Lower leg skin (tissue), 4 donors: ENCODE measurements around the gene KDSR. TPM values are rescaled to one million over a fixed set of nuclear protein-coding genes. Genes with fewer than 3 reads are reported as not detected.

Experiments
- DNase-seq, 2 donors: peaks; one replicate each; pipeline ENCODE4 v3.0.0-alpha.2; 2019; ENCODE audit warnings: low spot score in 2 of 2
- H3K4me3 ChIP-seq: fragments of 200-600 bp; sonication (generic); 2 replicates; pipeline ENCODE4 v1.5.1; 2017; ENCODE audit warnings: mild to moderate bottlenecking, low read depth; ENCODE audit not compliant: poor library complexity, severe bottlenecking
- POLR2A ChIP-seq, 2 donors: fragments of 450-650 bp; IDR thresholded peaks; one replicate each; pipeline ENCODE4 v1.6.1; 2016 to 2017; ENCODE audit warnings: antibody characterized with exemption in 2 of 2, mild to moderate bottlenecking in 1 of 2, moderate library complexity in 1 of 2
- WGBS, 2 donors: methylation state at CpG; one replicate each; pipeline ENCODE4 v1.1.5; 2018; 5-methylcytosine and 5-hydroxymethylcytosine counted together
- intact Hi-C: fragments of 100-400 bp; cut with DNase I; formaldehyde crosslinking; loops from one replicate; pipeline ENCODE4 v1.15.0; 2023; ENCODE audit warnings: low total_unique reads
- total RNA-seq, 4 donors: library from RNA; depleted of rRNA; stranded (reverse); fragments of >200 nt; gene quantifications; one replicate each; pipeline ENCODE4 v1.1.0, GENCODE V29; 2016
- TF ChIP-seq, protein P1 (sequence below), 3 donors: fragments of 450-650 bp; IDR thresholded peaks; one replicate each; pipeline ENCODE4 v1.5.1; 2016; ENCODE audit warnings: antibody characterized with exemption in 3 of 3, mild to moderate bottlenecking in 3 of 3, moderate library complexity in 2 of 3

Gene KDSR
- total RNA-seq, 4 donors from 2014 or later = 91.7 to 121 (median 99.3) TPM

DNA sequence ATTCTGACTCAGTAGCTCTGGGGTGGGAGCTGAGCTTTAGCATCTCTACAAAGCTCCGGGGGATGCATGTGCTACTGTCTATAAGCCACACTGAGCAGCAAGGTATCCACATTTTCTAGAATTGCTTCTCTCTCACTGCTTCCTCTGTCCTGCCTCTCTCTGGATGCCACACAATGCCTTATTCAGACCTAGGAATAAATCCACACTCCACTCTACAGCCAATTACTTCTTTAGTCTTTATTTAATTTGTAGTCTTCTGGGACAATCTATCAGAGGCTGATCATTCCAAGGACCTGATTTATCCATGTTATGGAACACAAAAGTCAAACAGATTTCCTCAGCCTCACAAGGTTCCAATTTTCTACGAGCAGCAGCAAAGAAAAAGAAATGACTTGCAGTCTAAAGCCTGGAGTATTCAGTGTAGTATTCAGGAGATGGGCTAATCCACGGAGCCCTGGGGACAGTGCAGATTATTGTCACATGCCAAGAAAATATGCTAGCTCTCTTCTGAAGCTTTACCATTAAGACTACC, 51.8 kb downstream of the KDSR start:
- 40 to 41% methylated on average over 3 of the region's 3 CpGs for WGBS, 2 donors
- no peak overlapping the region for H3K4me3 ChIP-seq
- no peak for TF ChIP-seq POLR2A (IDR thresholded peaks at IDR 0.05)
- TF ChIP-seq, protein P1, sequence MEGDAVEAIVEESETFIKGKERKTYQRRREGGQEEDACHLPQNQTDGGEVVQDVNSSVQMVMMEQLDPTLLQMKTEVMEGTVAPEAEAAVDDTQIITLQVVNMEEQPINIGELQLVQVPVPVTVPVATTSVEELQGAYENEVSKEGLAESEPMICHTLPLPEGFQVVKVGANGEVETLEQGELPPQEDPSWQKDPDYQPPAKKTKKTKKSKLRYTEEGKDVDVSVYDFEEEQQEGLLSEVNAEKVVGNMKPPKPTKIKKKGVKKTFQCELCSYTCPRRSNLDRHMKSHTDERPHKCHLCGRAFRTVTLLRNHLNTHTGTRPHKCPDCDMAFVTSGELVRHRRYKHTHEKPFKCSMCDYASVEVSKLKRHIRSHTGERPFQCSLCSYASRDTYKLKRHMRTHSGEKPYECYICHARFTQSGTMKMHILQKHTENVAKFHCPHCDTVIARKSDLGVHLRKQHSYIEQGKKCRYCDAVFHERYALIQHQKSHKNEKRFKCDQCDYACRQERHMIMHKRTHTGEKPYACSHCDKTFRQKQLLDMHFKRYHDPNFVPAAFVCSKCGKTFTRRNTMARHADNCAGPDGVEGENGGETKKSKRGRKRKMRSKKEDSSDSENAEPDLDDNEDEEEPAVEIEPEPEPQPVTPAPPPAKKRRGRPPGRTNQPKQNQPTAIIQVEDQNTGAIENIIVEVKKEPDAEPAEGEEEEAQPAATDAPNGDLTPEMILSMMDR (IDR thresholded peaks at IDR 0.05) = no peak
- intact Hi-C loops = no loop called here
- DNase-seq = no peak

DNA sequence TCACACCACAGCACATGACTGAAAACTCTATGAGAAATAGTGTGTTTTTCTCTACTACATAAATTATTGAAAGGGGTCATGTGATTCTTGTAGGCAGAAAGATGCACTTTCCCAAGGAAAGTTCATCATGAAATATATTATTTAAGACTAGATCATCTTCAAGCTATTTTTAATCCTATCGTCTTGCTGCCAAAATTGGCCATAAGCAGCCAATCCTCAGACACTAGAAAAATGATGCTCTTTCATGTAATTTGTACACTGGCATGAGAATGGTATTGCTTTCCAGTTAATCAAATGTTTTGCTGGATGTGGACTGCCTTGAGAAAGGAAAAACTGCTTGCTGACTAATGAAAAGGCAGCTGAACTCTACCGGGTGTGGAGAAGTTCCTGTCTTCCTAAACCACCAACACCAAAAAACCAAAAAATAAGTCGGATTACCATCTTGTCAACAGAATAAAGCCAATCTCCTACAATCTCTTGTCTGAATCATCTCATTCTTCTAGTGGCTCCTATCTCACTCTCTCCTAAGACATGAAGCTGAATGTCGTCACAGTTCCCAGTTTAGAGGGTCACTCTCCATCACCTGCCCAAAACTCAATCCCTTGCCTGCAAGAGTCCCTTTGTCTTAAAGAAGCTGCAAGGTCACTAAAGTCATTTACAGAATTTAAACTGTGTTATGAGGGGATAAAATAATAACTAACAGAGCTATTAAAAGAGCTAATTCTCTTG, 52.8 kb downstream of the KDSR start:
- H3K4me3 ChIP-seq = no peak overlapping the region
- intact Hi-C loops = no loop called here
- no peak for DNase-seq
- no peak for TF ChIP-seq POLR2A (IDR thresholded peaks at IDR 0.05)
- TF ChIP-seq, protein P1 (IDR thresholded peaks at IDR 0.05) = no peak
- 46 to 51% methylated on average over 4 of the region's 4 CpGs for WGBS, 2 donors

DNA sequence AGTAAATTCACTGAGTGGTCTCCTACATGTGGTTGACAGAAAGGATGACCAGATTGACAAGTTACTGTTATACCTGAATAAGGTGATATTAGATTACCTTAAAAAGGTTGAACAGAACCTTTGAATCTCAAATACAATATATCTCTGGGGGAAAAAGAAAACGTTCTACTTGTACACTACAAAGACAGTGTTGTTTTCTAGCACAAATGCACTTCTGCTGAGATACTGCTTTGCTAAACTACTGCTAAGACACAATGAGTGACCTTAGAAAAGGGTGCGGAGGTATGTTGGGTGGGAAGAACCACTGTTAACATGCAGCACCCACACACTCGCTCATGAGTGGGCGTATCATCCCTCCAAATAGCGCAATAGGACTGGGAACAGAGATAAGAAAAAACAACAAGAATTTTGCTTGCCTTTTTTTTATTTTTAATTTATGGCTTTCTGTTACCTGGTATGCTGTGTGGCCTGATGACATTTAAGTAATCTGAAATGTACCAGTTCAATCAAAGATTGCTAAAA, 53.5 kb downstream of the KDSR start:
- intact Hi-C loops = no loop called here
- WGBS, 2 donors = 74 to 75% methylated on average over 5 of the region's 5 CpGs
- TF ChIP-seq POLR2A (IDR thresholded peaks at IDR 0.05) = no peak
- TF ChIP-seq, protein P1 (IDR thresholded peaks at IDR 0.05) = no peak
- no peak for DNase-seq
- H3K4me3 ChIP-seq = no peak overlapping the region

DNA sequence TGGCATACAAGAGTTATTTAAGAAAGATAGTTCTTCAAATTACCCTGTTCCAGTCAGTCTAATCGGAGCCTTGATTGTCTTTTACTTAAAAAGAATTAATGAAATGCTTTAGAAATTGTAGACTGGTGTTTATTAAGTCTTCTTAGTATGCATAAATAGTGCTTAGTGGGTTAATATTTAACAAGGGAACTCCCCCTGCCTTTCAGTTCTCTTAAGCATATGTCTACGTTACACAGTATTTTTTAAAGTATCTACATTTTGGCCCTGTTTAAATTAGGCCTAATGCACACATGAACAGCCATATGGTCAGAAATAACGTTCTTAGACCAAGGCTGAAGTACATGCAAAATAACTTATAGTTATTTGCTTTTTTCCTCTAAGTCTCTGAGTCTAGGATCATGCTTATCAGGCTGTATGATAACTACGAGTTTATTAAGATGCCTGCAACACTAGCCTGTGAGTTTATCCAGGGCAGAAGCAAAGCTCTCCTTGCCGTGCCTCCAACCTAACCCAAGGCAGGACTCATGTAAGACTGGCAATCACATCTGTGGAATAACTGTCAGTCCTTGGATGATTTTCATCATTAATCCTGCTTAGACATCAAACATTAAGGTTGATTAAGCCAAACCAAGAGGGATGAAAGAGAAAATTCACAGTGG, 54.1 kb downstream of the KDSR start:
- WGBS, 2 donors = 70 to 79% methylated on average over 5 of the region's 5 CpGs
- no peak overlapping the region for H3K4me3 ChIP-seq
- TF ChIP-seq, protein P1 (IDR thresholded peaks at IDR 0.05) = no peak
- no peak for TF ChIP-seq POLR2A (IDR thresholded peaks at IDR 0.05)
- intact Hi-C loops = no loop called here
- no peak for DNase-seq

DNA sequence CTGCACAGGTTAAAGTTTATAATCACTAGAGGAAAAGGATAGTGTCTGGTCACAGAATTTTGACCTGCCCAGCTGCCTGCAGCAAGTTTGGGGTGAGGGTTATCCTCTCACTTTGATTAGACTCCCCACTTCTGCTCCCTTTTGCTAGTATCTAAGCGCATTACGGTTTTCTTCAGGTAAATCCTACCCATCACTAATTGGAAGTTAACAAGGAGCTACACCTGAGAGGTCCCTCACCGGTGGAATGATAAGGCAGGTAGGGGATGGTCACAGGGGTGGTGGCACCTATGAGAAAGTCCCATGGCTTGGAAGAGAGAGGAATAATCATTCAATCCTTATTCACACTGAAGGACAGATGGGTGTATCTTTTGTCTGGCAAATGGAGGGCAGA, 55.0 kb downstream of the KDSR start:
- H3K4me3 ChIP-seq = no peak overlapping the region
- no peak for DNase-seq
- WGBS, 2 donors = 94 to 95% methylated on average over 3 of the region's 3 CpGs
- intact Hi-C loops = no loop called here
- TF ChIP-seq POLR2A (IDR thresholded peaks at IDR 0.05) = no peak
- TF ChIP-seq, protein P1 (IDR thresholded peaks at IDR 0.05) = no peak
